ENCODE measurements around the gene AOC3.

- TF ChIP-seq YY1 (IDR thresholded peaks at IDR 0.05) = no peak
- no peak for TF ChIP-seq CTCF (IDR thresholded peaks at IDR 0.05; ENCODE audit: low read depth, low read length, missing input control)
Measured at GRCh38 chr17:42814633-42815399, 36.2 kb upstream of the AOC3 start.

Data from liver (tissue), 2 donors.